Neural cell (in vitro differentiated cells): Measurements from ENCODE around the gene CKLF.

Source experiments
- EP300 ChIP-seq: fragments of 450-650 bp; conservative IDR thresholded peaks from 2 replicates; pipeline ENCODE4 v1.6.1; 2014; ENCODE audit warnings: antibody characterized with exemption, mild to moderate bottlenecking, moderate library complexity; ENCODE audit not compliant: poor library complexity, severe bottlenecking
- SMC3 ChIP-seq: fragments of 450-650 bp; conservative IDR thresholded peaks from 2 replicates; pipeline ENCODE4 v1.6.1; 2014; ENCODE audit warnings: antibody characterized with exemption, mild to moderate bottlenecking, moderate library complexity; ENCODE audit not compliant: poor library complexity
- TAF1 ChIP-seq: IDR thresholded peaks from 2 replicates; pipeline ENCODE4 v1.6.1; 2012; ENCODE audit warnings: low read depth
- TF ChIP-seq, protein P1 (sequence below): fragments of 450-650 bp; IDR thresholded peaks from 2 replicates; pipeline ENCODE4 v1.5.1; 2014; ENCODE audit warnings: antibody characterized with exemption, mild to moderate bottlenecking, moderate library complexity; ENCODE audit not compliant: poor library complexity, severe bottlenecking

DNA sequence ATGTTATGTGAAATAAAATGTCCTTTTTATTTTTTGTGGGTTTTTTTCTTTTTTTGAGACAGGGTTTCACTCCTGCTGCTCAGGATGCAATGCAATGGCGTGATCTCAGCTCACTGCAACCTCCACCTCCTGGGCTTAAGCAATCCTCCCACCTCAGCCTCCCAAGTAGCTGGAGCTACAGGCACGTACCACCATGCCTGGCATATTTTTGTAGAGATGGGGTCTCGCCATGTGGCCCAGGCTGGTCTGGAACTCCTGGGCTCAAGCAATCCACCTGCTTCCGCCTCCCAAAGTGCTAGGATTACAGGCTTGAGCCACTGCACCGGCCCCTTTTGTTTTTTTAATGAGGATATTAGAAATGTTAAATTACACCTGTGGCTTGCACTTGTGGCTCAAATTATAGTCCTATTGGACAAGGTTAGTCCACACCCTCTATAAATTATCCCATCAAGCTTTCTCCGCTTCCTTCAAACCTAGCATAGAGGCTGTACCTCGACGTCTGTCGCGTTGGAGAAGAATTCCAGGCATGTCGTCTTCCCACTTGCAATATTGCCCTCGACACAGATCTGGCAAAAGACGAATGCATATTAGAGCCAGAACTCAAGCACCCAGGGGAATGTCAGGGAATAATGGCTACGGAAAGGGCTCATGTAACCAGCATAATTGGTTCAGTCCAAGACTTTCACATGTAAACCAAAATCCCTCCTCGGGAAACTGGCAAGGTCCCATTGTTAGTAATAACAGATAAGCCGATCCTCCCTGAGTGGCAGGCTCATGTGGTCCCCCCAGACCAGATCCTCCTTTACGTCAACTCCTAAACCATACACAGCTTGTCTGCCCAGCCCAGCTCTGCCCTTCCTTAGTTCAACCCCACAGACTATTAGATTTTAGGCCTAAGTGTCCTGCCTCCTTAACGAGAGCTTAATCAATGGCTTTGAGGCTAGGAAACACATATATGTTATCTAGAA, 10.7 kb upstream of the CKLF start:
- TF ChIP-seq SMC3 (no peak), EP300 (no peak), TAF1 (no peak)
- TF ChIP-seq, protein P1, sequence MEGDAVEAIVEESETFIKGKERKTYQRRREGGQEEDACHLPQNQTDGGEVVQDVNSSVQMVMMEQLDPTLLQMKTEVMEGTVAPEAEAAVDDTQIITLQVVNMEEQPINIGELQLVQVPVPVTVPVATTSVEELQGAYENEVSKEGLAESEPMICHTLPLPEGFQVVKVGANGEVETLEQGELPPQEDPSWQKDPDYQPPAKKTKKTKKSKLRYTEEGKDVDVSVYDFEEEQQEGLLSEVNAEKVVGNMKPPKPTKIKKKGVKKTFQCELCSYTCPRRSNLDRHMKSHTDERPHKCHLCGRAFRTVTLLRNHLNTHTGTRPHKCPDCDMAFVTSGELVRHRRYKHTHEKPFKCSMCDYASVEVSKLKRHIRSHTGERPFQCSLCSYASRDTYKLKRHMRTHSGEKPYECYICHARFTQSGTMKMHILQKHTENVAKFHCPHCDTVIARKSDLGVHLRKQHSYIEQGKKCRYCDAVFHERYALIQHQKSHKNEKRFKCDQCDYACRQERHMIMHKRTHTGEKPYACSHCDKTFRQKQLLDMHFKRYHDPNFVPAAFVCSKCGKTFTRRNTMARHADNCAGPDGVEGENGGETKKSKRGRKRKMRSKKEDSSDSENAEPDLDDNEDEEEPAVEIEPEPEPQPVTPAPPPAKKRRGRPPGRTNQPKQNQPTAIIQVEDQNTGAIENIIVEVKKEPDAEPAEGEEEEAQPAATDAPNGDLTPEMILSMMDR, result no peak
